ENCODE results near the gene DRC7.

DNA sequence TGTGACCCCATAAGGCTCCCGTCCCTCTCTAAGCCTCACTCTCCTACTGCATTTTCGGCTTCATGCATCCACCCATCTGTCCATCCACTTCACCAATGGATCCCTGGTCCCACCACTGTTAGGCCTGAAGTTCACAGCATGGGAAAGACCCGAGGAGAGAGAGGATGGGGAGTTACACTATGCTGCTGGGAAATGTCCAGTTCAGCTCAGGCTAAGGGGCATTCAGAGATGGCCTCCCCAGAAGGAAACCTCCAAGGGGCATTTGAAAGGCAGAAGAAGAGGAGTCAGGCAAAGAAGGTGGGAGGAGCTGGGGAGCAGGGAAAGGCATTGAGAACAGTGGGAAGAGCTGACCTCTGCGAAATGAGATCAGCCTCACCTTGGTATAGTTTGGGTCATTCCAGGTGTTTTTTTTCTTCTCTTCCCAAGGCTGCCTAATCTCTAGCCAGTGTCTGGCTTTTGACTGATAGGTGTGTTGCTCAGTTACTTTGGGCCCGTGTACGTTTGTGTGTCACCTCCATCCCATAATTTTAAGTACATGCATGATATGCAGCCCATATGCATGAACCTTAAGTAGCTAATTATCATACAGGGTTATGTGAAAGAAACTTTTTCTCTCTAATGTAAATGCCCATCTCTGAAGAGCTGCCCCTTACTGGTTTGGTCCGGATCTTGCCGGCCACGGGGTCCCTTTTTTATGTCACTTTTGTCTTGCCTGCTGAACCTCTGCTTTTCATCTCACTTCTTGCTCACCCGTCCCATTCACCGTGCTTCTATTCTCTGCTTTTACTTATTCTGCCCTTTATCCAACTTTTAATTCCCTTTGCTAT lies 11.6 kb upstream of the DRC7 start:
- TF ChIP-seq POLR2AphosphoS5 (IDR thresholded peaks at IDR 0.05; ENCODE audit: borderline replicate concordance, low read depth, low read length) = no peak
- no peak for TF ChIP-seq EZH2 (IDR thresholded peaks at IDR 0.05)
